GM13977 (cell line): Measurements from ENCODE around the gene ACVR2A.

Experiments used
- DNase-seq: peaks from one replicate; pipeline ENCODE4 v3.0.0; 2012; ENCODE audit warnings: low spot score
- CTCF ChIP-seq: IDR thresholded peaks from 2 replicates; pipeline ENCODE4 v1.5.1; 2012; ENCODE audit warnings: mild to moderate bottlenecking, control low read depth; ENCODE audit not compliant: insufficient read depth; ENCODE audit errors: extremely low read depth, missing control alignments
- in situ Hi-C: fragments of 300-500 bp; cut with MboI; formaldehyde crosslinking; loops from one replicate; pipeline ENCODE4 v1.12.0; 2022; ENCODE audit warnings: low sequenced_read_pairs, low pct_unique_long_range_greater_than_20kb, mixed read lengths, inconsistent platforms; ENCODE audit not compliant: unreplicated experiment

Gene ACVR2A

GRCh38 chr2:147925886-147926285 is 81.1 kb downstream of the ACVR2A start:
- in situ Hi-C loops: no loop called here
- DNase-seq: no peak
- TF ChIP-seq CTCF: no peak

- no peak for DNase-seq
- no peak for TF ChIP-seq CTCF
- in situ Hi-C loops: no loop called here
These were observed 82.3 kb downstream of the ACVR2A start for GRCh38 chr2:147927053-147927588.

GRCh38 chr2:147933931-147934330 is 89.1 kb downstream of the ACVR2A start:
- DNase-seq: no peak
- no peak for TF ChIP-seq CTCF
- in situ Hi-C loops: no loop called here

GRCh38 chr2:147934881-147935620 is 90.2 kb downstream of the ACVR2A start:
- DNase-seq: no peak
- in situ Hi-C loops: no loop called here

GRCh38 chr2:147937744-147938349 is 93.0 kb downstream of the ACVR2A start:
- no peak for DNase-seq
- TF ChIP-seq CTCF: peak; percentile 76
- in situ Hi-C loops: no loop called here

More at GRCh38 chr2:147934881-147935620, 90.2 kb downstream of the ACVR2A start:
- no peak for TF ChIP-seq CTCF

GRCh38 chr2:147939313-147939712 is 94.5 kb downstream of the ACVR2A start:
- in situ Hi-C loops: no loop called here
- DNase-seq: no peak
- TF ChIP-seq CTCF: no peak
